ENCODE results near the gene CEP78. TPM values are rescaled to one million over a fixed set of nuclear protein-coding genes. Genes with fewer than 3 reads are reported as not detected.

Gene CEP78
- total RNA-seq, 1 donor from 2014 or later: 13.2 TPM

Other genes starting within 250 kb of the CEP78 start
- 28.6 and 37.7 TPM in 2 replicates for gene GNAQ, start 204.3 kb upstream of the CEP78 start, total RNA-seq
- 3.2 and 6.8 TPM in 2 replicates for gene PSAT1, start 61.0 kb downstream of the CEP78 start, total RNA-seq